ENCODE measurements around the gene ABCB10.

DNA sequence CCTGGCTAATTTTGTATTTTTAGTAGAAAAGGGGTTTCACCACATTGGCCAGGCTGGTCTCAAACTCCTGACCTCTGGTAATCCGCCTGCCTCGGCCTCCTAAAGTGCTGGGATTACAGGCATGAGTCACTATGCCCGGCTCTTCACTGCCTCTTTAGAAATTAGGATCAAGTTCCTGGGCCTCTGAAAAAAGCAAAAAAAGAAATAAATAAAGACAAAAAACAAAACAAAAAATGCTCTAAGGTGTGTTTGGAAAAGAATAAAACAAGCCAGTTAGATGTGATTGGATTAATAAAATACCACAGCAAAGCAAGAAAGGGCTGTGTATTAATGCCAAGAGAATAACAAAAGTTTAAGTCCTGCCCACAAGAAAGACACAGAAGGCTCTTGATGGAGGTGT is 4.2 kb upstream of the ABCB10 start:
- TF ChIP-seq CTCF (IDR thresholded peaks at IDR 0.05) (no peak), POLR2A (IDR thresholded peaks at IDR 0.05) (no peak)

All from Peyer's patch (tissue), 4 donors.